ENCODE results near the gene KLF8.

KLF8 gene

GRCh38 chrX:56288608-56289007 is 56.5 kb downstream of the KLF8 start (continued):
- TF ChIP-seq OSR1 (CRISPR knock-in tag; IDR thresholded peaks at IDR 0.05) (no peak), ZFP3 (CRISPR knock-in tag; IDR thresholded peaks at IDR 0.05) (no peak), BACH2 (CRISPR knock-in tag; IDR thresholded peaks at IDR 0.05; ENCODE audit: borderline replicate concordance) (no peak), CSDC2 (CRISPR knock-in tag; IDR thresholded peaks at IDR 0.05) (no peak), ZNF8 (CRISPR knock-in tag; IDR thresholded peaks at IDR 0.05) (no peak), ZNF565 (CRISPR knock-in tag; conservative IDR thresholded peaks at IDR 0.05; ENCODE audit: low read depth) (no peak), SNAI2 (CRISPR knock-in tag; IDR thresholded peaks at IDR 0.05) (no peak), ARNTL (CRISPR knock-in tag; IDR thresholded peaks at IDR 0.05; ENCODE audit: borderline replicate concordance, low read depth) (no peak), ESRRG (CRISPR knock-in tag; IDR thresholded peaks at IDR 0.05) (no peak)
- TF ChIP-seq, protein P1, sequence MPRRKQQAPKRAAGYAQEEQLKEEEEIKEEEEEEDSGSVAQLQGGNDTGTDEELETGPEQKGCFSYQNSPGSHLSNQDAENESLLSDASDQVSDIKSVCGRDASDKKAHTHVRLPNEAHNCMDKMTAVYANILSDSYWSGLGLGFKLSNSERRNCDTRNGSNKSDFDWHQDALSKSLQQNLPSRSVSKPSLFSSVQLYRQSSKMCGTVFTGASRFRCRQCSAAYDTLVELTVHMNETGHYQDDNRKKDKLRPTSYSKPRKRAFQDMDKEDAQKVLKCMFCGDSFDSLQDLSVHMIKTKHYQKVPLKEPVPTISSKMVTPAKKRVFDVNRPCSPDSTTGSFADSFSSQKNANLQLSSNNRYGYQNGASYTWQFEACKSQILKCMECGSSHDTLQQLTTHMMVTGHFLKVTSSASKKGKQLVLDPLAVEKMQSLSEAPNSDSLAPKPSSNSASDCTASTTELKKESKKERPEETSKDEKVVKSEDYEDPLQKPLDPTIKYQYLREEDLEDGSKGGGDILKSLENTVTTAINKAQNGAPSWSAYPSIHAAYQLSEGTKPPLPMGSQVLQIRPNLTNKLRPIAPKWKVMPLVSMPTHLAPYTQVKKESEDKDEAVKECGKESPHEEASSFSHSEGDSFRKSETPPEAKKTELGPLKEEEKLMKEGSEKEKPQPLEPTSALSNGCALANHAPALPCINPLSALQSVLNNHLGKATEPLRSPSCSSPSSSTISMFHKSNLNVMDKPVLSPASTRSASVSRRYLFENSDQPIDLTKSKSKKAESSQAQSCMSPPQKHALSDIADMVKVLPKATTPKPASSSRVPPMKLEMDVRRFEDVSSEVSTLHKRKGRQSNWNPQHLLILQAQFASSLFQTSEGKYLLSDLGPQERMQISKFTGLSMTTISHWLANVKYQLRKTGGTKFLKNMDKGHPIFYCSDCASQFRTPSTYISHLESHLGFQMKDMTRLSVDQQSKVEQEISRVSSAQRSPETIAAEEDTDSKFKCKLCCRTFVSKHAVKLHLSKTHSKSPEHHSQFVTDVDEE (CRISPR knock-in tag; IDR thresholded peaks at IDR 0.05), result no peak
- TF ChIP-seq, protein P2, sequence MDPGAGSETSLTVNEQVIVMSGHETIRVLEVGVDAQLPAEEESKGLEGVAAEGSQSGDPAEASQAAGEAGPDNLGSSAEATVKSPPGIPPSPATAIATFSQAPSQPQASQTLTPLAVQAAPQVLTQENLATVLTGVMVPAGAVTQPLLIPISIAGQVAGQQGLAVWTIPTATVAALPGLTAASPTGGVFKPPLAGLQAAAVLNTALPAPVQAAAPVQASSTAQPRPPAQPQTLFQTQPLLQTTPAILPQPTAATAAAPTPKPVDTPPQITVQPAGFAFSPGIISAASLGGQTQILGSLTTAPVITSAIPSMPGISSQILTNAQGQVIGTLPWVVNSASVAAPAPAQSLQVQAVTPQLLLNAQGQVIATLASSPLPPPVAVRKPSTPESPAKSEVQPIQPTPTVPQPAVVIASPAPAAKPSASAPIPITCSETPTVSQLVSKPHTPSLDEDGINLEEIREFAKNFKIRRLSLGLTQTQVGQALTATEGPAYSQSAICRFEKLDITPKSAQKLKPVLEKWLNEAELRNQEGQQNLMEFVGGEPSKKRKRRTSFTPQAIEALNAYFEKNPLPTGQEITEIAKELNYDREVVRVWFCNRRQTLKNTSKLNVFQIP (CRISPR knock-in tag; IDR thresholded peaks at IDR 0.05; ENCODE audit: borderline replicate concordance, low read depth), result no peak

- no peak for ATAC-seq
- TF ChIP-seq ZFP3 (CRISPR knock-in tag; IDR thresholded peaks at IDR 0.05) (no peak), ZFP30 (CRISPR knock-in tag; IDR thresholded peaks at IDR 0.05) (no peak), CSRNP3 (CRISPR knock-in tag; IDR thresholded peaks at IDR 0.05) (no peak), RARB (CRISPR knock-in tag; IDR thresholded peaks at IDR 0.05) (no peak), SNAI2 (CRISPR knock-in tag; IDR thresholded peaks at IDR 0.05) (no peak), TCF4 (CRISPR knock-in tag; IDR thresholded peaks at IDR 0.05; ENCODE audit: borderline replicate concordance) (no peak)
These were observed 57.3 kb downstream of the KLF8 start for GRCh38 chrX:56289449-56289848.

DNA sequence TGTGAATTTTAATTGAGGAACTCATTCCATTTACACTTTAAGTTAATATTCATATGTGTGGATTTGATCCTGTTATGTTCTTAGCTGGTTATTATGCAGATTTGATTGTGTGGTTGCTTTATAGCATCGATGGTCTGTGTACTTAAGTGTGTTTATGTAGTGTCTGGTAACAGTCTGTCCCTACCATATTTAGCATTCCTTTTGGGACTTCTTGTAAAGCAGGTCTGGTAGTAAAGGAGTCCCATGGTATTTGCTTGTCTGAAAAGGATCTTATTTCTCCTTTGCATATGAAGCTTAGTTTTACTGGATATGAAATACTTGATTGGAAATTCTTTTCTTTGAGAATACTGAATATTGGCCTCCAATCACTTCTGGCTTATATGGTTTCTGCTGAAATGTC is 76.6 kb downstream of the KLF8 start:
- no peak for ATAC-seq
- no peak for TF ChIP-seq CSDC2 (CRISPR knock-in tag; IDR thresholded peaks at IDR 0.05)
- TF ChIP-seq ARNTL (CRISPR knock-in tag; IDR thresholded peaks at IDR 0.05; ENCODE audit: borderline replicate concordance, low read depth), result no peak
- TF ChIP-seq TOX (CRISPR knock-in tag; IDR thresholded peaks at IDR 0.05; ENCODE audit: borderline replicate concordance), result no peak
- TF ChIP-seq ZFP30 (CRISPR knock-in tag; IDR thresholded peaks at IDR 0.05), result no peak
- TF ChIP-seq ZC3H10 (CRISPR knock-in tag; IDR thresholded peaks at IDR 0.05), result no peak
- TF ChIP-seq, protein P3, sequence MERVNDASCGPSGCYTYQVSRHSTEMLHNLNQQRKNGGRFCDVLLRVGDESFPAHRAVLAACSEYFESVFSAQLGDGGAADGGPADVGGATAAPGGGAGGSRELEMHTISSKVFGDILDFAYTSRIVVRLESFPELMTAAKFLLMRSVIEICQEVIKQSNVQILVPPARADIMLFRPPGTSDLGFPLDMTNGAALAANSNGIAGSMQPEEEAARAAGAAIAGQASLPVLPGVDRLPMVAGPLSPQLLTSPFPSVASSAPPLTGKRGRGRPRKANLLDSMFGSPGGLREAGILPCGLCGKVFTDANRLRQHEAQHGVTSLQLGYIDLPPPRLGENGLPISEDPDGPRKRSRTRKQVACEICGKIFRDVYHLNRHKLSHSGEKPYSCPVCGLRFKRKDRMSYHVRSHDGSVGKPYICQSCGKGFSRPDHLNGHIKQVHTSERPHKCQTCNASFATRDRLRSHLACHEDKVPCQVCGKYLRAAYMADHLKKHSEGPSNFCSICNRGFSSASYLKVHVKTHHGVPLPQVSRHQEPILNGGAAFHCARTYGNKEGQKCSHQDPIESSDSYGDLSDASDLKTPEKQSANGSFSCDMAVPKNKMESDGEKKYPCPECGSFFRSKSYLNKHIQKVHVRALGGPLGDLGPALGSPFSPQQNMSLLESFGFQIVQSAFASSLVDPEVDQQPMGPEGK (CRISPR knock-in tag; IDR thresholded peaks at IDR 0.05; ENCODE audit: borderline replicate concordance), result no peak
- no peak for TF ChIP-seq ZNF8 (CRISPR knock-in tag; IDR thresholded peaks at IDR 0.05)

DNA sequence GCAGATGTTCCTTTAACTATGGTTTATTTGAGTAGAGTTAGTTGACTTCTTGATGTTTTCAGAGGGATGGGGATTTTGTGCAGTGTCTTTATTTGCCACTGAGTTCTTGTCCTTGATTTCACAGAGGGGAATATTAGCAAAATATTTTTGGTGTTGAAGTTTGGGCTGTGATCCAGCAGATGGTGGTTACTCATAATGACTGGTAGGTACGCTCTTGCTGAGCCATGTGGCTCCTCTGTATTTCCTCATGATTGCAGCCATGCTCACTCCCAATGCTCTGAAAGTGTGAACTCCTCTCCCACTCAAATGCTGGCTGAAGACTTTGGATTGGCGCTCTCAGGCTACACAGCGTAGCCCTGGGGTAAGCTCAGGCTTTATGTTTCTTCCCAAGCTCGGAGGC is 77.7 kb downstream of the KLF8 start:
- ATAC-seq, result no peak
- no peak for TF ChIP-seq ZFP3 (CRISPR knock-in tag; IDR thresholded peaks at IDR 0.05)
- no peak for TF ChIP-seq ZNF565 (CRISPR knock-in tag; conservative IDR thresholded peaks at IDR 0.05; ENCODE audit: low read depth)
- TF ChIP-seq ISL1 (CRISPR knock-in tag; IDR thresholded peaks at IDR 0.05), result no peak
- TF ChIP-seq BACH2 (CRISPR knock-in tag; IDR thresholded peaks at IDR 0.05; ENCODE audit: borderline replicate concordance), result no peak
- TF ChIP-seq TOX (CRISPR knock-in tag; IDR thresholded peaks at IDR 0.05; ENCODE audit: borderline replicate concordance), result no peak
- TF ChIP-seq GLIS3 (CRISPR knock-in tag; IDR thresholded peaks at IDR 0.05), result no peak
- TF ChIP-seq ZNF70 (CRISPR knock-in tag; IDR thresholded peaks at IDR 0.05), result no peak
- TF ChIP-seq RARB (CRISPR knock-in tag; IDR thresholded peaks at IDR 0.05), result no peak
- no peak for TF ChIP-seq ESRRG (CRISPR knock-in tag; IDR thresholded peaks at IDR 0.05)
- TF ChIP-seq, protein P3 (CRISPR knock-in tag; IDR thresholded peaks at IDR 0.05; ENCODE audit: borderline replicate concordance), result no peak
- no peak for TF ChIP-seq CREB5 (CRISPR knock-in tag; IDR thresholded peaks at IDR 0.05; ENCODE audit: low read depth)
- TF ChIP-seq SNAI2 (CRISPR knock-in tag; IDR thresholded peaks at IDR 0.05), result no peak
- TF ChIP-seq ZFP30 (CRISPR knock-in tag; IDR thresholded peaks at IDR 0.05), result no peak
- no peak for TF ChIP-seq CSDC2 (CRISPR knock-in tag; IDR thresholded peaks at IDR 0.05)
- TF ChIP-seq ZNF8 (CRISPR knock-in tag; IDR thresholded peaks at IDR 0.05), result no peak
- TF ChIP-seq PPARA (CRISPR knock-in tag; IDR thresholded peaks at IDR 0.05; ENCODE audit: borderline replicate concordance), result no peak
- TF ChIP-seq OSR1 (CRISPR knock-in tag; IDR thresholded peaks at IDR 0.05), result no peak
- TF ChIP-seq ZC3H10 (CRISPR knock-in tag; IDR thresholded peaks at IDR 0.05), result no peak
